HG03135 (cell line): ENCODE measurements around the gene THSD4.
"Not testable (repeated sequence)": the region's sequence is repeated elsewhere in the genome, so short reads cannot be mapped to it uniquely, and the experiment has no call there.

ENCODE experiments used
- ATAC-seq: cut with Tn5 transposase; IDR thresholded peaks from one replicate; pipeline ENCODE4 v1.9.1; 2021; ENCODE audit warnings: mild to moderate bottlenecking, moderate library complexity; ENCODE audit not compliant: unreplicated experiment

The THSD4 gene

DNA sequence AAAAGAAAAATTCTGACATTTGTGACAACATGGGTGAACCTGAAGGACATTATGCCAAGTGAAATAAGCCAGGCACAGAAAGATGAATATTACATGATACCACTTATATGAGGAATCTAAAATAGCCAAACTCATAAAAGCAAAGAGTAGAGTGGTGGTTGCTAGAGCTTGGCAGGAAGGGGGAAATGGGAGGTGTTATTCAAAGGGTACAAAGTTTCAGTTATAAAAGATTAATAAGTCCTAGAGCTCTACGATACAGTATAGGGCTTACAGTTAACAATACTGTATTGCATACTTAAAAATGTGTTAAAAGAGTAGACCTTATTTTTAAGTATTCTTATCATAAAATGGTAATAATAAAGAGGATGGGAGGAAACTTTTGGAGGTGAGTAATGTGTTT is 583.5 kb downstream of the THSD4 start:
- no peak for ATAC-seq

DNA sequence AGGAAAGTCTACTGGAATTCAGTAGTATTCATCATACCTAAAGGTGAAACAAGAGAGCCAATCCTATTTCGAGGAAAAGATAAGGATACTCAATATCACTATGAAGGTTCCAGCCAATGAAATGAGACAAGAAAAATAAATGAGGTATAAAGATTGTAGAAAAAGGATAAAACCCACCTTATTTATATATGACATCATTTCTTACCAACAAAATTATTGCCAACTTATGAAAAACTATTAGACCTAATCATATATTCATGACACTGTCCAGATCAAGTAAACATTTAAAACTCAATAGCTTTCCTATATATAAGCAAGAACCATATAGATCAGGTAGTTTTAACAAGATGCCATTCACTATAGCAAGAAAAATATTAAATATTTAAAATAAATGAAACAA is 584.7 kb downstream of the THSD4 start:
- ATAC-seq, result no peak

- ATAC-seq, result no peak
Measured at GRCh38 chr15:71701808-71702207, 586.5 kb downstream of the THSD4 start.

DNA sequence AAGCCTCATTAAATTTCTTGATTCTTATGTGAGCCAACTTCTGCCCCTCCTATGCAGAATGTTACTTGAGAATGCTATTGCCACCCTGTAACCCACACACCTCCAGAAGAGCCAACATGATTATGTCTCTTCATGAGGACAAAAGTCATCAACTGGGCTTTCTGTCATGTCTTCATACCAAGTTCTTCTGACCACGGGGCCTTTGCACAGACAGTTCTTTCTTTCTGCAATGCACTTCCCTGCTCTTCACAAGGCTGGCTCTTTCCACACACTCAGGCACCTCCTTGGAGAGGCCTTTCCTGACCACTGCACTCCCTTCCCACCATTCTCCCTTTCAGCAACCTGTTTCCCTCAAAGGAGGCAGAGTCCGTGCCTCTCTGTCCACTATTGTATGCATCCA is 587.2 kb downstream of the THSD4 start:
- ATAC-seq, result no peak

GRCh38 chr15:71705151-71705550 is 589.9 kb downstream of the THSD4 start:
- no peak for ATAC-seq

DNA sequence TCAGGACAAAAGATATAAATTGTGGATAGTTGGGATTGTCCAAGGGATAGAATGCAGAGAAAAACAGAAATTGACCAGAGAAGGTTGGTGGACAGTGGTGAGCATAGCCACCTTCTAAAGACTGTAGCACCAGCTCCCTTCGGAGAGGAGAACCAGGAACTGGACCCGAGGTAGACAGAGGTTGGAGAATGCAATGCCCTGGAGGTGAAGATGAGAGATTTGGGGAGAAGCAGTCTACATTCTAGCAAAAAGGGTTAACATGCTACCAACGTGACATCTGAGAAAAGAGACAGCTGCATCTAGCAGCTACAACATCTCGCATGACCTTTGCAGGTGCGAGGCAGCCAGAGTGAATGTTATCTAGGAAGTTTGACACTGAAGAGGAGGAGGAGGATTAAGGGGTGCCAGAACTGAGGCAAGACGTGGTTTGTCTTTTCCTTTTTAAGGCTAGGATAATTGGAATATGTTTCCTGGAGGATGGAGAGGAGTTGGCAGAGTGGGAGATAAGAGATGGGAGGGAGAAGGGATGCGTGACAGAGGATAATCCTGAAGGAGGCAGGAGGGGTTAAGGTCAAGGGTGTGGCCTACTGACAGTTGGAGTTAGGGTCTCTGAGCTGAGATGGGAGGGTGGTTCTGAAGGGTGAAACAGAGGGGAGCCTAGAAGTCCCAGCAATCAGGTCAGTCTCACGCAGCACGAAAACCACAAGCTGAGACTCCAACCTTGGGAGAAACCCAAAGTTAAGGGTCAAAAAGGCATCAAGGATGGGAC is 591.4 kb downstream of the THSD4 start:
- no peak for ATAC-seq

GRCh38 chr15:71707230-71708050 is 592.2 kb downstream of the THSD4 start:
- no peak for ATAC-seq

GRCh38 chr15:71708051-71708429 is 592.8 kb downstream of the THSD4 start:
- no peak for ATAC-seq

DNA sequence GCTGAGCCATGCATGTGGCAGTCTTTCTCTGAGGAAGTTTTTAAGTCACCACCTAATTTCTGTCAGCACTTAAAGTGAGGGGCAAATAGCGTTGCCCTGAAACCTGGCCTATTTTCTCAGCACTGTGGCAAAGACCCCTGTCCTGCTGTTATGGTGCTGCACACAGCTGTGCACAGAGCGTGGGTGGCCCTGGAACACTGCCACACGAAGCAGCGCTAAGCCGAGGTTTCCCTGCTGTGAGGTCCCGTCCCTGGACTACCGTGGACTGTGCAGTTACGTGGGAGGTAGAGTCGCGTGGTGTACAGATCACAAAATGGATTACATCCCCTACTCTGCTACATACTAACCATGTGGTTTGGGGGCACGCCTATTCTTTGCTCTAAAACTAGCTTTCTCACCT is 593.5 kb downstream of the THSD4 start:
- ATAC-seq, result no peak

- no peak for ATAC-seq
Measured at GRCh38 chr15:71709808-71710418, 594.6 kb downstream of the THSD4 start.

DNA sequence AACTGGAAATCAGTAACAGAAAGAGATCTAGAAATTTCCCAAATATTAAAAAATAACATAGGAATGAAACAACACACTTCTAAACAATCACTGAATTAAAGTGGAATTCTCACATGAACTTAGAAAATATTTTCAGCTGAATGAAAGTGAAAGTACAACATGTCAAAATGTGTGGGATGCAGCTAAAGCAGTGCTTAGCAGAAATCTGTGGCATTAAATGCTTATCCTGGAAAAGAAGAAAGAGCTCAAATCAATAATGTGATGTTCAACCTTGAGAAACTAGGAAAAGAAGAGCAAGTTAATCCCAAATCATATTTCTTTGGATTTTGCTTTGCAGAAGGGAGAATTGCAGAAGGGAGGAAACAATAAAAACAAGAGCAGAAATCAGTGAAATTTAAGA is 596.9 kb downstream of the THSD4 start:
- ATAC-seq, result no peak

DNA sequence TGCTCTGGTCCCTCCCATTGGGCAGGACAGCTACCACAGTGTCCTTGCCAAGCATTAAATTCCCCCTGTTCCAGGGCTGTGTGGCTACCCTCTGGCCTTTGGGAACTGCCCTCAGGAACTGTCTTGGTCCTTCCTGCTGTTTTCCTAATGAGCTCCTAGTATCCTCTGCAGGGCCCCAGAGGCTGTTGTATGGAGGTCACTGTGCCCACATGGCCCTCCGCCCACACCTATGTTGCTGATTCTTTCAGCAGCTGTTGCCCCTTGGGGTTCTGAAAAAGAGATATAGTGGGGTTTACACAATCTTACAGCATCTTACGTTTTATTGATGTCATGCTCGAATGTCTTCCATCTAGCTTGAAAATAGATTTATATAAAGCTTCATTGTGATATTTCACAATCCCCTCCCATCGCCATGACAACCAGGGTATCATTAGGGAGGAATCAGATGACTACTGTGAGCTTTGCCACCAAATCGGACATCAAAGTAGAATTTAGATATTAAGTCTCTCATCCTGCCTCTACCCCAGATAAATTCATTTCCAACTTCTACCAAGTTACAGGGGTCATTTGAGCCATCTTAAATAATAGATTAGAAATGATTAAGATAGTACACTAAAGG is 598.0 kb downstream of the THSD4 start:
- ATAC-seq, result no peak

DNA sequence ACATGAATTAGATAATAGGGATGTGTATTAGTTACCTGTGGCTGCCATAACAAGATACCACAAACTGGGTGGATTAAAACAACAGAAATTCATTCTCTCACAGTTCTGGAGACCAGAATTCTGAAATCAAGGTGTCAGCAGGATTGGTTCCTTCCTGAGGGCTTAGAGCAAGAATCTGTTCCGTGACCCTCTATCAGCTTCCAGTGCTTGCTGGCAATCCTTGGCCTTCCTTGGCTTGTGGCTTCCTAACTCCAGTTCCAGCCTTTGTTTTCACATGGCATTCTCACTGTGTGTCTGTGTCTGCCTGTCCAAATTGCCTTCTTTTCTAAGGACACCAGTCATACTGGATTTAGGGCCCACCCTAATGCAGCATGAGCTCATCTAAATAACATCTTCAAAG is 600.6 kb downstream of the THSD4 start:
- no peak for ATAC-seq

DNA sequence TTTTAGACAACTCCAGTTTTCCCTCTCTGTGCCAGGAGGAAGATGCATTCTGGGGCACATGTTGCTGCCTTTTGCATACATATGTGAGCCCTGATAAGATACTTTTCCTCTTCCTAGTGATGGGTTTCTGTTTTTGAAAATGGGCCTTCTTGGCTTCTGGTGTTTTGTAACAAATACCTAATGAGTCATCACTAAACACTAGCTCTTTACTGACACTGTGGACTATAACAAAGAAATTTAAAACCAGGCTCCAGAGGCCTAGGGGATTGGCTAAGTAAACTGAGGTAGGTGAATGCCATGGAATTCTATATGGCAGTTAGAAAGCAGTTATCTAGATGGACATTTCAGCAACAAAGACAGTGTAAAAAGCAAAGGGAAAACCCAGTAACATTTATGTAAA is 601.7 kb downstream of the THSD4 start:
- no peak for ATAC-seq

DNA sequence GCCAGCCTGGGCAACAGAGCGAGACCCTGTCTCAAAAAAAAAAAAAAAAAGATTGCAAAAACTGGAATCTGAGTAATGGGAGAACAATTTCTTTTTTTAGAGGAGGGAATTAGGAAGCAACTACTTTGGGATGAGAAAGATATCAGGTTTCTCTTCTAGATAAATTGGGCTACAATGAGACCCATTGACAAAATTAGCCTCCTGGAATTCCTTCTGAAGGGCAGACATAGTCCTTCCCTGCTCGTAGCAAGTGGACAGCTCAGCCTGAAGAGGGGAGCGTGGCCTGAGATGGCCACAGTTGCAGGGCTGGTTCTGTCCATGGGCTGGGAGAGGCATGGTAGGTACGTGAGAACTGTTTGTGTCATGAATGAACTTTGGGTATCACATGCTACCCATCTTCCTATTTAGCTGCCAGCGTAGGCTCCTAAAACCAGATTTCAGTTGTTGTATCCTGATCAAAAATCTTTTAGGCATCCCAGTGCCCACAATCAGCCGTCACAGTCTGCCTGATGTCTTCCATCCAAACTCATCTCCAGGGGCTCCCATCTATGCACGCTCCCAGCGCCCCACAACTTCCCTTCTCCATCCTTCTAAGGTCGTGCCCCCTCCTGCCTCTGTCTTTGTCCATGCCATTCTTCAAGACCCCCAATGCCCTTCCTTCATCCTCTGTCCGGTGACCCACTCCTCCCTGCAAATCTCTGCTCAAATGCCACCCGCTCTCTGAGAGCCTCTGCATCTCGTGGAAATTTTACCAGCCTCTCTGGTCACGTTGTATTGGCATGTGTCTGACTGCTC is 603.0 kb downstream of the THSD4 start:
- ATAC-seq, result no peak

DNA sequence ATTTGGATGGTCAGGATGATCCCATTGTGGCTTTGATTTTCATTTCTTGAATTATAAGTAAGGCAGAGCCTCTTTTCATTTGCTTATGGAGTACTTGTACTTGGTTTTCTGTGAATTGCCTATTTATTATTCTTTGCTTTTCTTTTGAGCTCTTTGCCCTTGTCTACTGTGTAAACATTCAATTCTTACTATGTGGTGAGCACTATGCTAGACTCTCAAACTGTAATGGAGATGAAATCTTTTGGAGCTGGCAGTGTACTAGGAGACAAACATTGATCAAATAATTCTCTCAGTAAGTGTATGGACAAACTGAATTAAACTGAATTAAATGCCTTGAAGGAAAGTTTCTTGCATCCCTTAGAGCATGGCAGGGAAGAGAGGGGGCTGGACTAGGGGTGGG is 608.1 kb downstream of the THSD4 start:
- ATAC-seq, result no peak

DNA sequence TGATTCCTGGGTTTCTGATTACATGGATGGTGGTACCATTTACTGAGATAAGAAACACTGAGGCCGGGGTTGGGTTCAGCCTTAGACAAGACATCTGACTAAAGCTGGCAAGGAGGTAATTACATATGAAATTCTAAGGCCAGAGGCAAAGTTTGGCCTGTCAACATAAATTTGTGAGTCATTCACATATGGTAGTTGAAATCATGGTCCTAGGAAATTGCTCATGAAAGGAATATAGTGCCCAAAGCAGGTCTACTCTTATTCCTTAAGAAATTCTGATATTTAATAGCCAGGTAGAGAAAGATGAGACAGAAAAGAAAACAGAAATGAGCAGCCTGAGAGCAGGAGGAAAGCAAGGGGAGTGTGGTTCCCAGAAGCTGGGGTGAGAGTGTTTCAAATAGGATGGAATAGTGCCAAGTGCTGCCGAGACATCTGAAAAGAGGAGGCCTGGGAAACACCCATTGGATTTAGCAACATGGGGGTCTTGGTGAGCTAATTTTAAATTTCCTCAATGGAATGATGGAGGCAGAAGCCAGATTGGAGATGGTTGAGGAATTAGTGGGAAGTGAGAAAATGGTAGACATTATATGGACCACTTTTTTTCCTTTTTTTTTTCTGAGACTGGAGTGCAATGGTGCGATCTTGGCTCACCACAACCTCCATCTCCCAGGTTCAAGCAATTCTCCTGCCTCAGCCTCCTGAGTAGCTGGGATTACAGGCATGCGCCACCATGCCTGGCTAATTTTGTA is 610.1 kb downstream of the THSD4 start:
- ATAC-seq, result not testable (repeated sequence)

DNA sequence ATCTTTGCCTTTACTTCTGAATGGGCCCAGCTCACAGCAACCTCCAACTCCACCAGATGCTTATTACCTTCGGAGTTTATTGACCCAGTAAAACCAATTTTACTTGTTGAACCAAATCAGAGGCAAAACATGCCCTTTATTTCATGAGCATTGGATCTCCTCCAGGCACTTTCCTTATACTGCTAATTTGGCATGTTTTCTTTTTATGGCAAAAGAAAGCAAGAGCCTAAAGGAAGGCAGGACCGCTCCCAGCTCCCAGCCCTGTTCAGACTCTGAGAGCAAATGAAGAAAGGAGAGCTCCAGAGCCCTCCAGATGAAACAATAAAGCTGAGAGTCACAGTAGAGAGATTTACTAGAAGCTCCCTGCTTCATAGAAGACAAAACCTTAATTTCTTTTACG is 613.6 kb downstream of the THSD4 start:
- ATAC-seq, result no peak

- no peak for ATAC-seq
Measured at GRCh38 chr15:71729319-71729718, 614.0 kb downstream of the THSD4 start.
